GM21423 (cell line): Measurements from ENCODE around the gene PTPRN2.
"Not testable (repeated sequence)": the region's sequence is repeated elsewhere in the genome, so short reads cannot be mapped to it uniquely, and the experiment has no call there.

Experiments
- ATAC-seq: cut with Tn5 transposase; IDR thresholded peaks from one replicate; pipeline ENCODE4 v1.9.1; 2021; ENCODE audit warnings: mild to moderate bottlenecking, moderate library complexity; ENCODE audit not compliant: unreplicated experiment

PTPRN2 gene

GRCh38 chr7:157952841-157953645 is 634.6 kb downstream of the PTPRN2 start:
- ATAC-seq = no peak

- ATAC-seq = no peak
These were observed 635.5 kb downstream of the PTPRN2 start for GRCh38 chr7:157952050-157952667.

GRCh38 chr7:157951300-157952049 is 636.1 kb downstream of the PTPRN2 start:
- no peak for ATAC-seq

- ATAC-seq = no peak
These were observed 637.9 kb downstream of the PTPRN2 start for GRCh38 chr7:157949711-157950110.

GRCh38 chr7:157947504-157947903 is 640.1 kb downstream of the PTPRN2 start:
- ATAC-seq = no peak

- ATAC-seq = no peak
These were observed 641.1 kb downstream of the PTPRN2 start for GRCh38 chr7:157946398-157947060.

- no peak for ATAC-seq
These were observed 642.2 kb downstream of the PTPRN2 start for GRCh38 chr7:157945401-157945800.

GRCh38 chr7:157944734-157945291 is 642.8 kb downstream of the PTPRN2 start:
- ATAC-seq = no peak

GRCh38 chr7:157944051-157944450 is 643.6 kb downstream of the PTPRN2 start:
- no peak for ATAC-seq

- ATAC-seq = no peak
These were observed 644.1 kb downstream of the PTPRN2 start for GRCh38 chr7:157943561-157943960.

- ATAC-seq = no peak
These were observed 646.4 kb downstream of the PTPRN2 start for GRCh38 chr7:157941210-157941609.

GRCh38 chr7:157940497-157940896 is 647.1 kb downstream of the PTPRN2 start:
- no peak for ATAC-seq

- ATAC-seq = no peak
These were observed 649.4 kb downstream of the PTPRN2 start for GRCh38 chr7:157938211-157938610.

- no peak for ATAC-seq
These were observed 650.2 kb downstream of the PTPRN2 start for GRCh38 chr7:157937406-157937805.

- ATAC-seq = no peak
These were observed 650.6 kb downstream of the PTPRN2 start for GRCh38 chr7:157936976-157937375.

- not testable (repeated sequence) for ATAC-seq
These were observed 651.9 kb downstream of the PTPRN2 start for GRCh38 chr7:157935721-157936120.

GRCh38 chr7:157933219-157934155 is 654.1 kb downstream of the PTPRN2 start:
- ATAC-seq = not testable (repeated sequence)

GRCh38 chr7:157932498-157933218 is 655.0 kb downstream of the PTPRN2 start:
- no peak for ATAC-seq

- no peak for ATAC-seq
These were observed 656.6 kb downstream of the PTPRN2 start for GRCh38 chr7:157930926-157931466.
